Loucy (cell line): ENCODE data around the gene PARP6.
A peak's percentile ranks its signal among the peaks of the same experiment; 100 is the strongest.

ENCODE experiments used
- H2AFZ ChIP-seq: fragments of 200-600 bp; sonication (generic); 2 replicates; pipeline ENCODE4 v1.6.0; 2016; ENCODE audit warnings: antibody characterized with exemption, mild to moderate bottlenecking, low read length, moderate library complexity
- H3F3A ChIP-seq: fragments of 200-600 bp; 2 replicates; pipeline ENCODE4 v1.6.0; 2016; ENCODE audit warnings: antibody characterized with exemption, low read depth, mild to moderate bottlenecking
- H3K27me3 ChIP-seq: fragments of 200-600 bp; sonication (generic); 2 replicates; pipeline ENCODE4 v1.6.1; 2014; ENCODE audit warnings: low read length, mild to moderate bottlenecking; ENCODE audit not compliant: insufficient read depth, poor library complexity, severe bottlenecking
- H3K36me3 ChIP-seq: fragments of 200-600 bp; sonication (generic); 2 replicates; pipeline ENCODE4 v1.6.1; 2016; ENCODE audit warnings: low read length; ENCODE audit not compliant: insufficient read depth
- H3K4me1 ChIP-seq: fragments of 200-600 bp; sonication (generic); 2 replicates; pipeline ENCODE4 v1.5.1; 2014; ENCODE audit warnings: low read length, mild to moderate bottlenecking; ENCODE audit not compliant: insufficient read depth, poor library complexity, severe bottlenecking
- H3K4me2 ChIP-seq: fragments of 200-600 bp; sonication (generic); 2 replicates; pipeline ENCODE4 v1.6.0; 2014; ENCODE audit warnings: antibody characterized with exemption, low read length, low read depth, mild to moderate bottlenecking; ENCODE audit not compliant: poor library complexity, severe bottlenecking
- H3K4me3 ChIP-seq: fragments of 200-600 bp; sonication (generic); 2 replicates; pipeline ENCODE4 v1.5.1; 2014; ENCODE audit warnings: low read length, mild to moderate bottlenecking, mixed read lengths; ENCODE audit not compliant: poor library complexity, severe bottlenecking
- H3K79me2 ChIP-seq: fragments of 200-600 bp; sonication (generic); 2 replicates; pipeline ENCODE4 v1.6.1; 2014; ENCODE audit warnings: low read length; ENCODE audit not compliant: insufficient read depth
- H3K9ac ChIP-seq: fragments of 200-600 bp; sonication (generic); 2 replicates; pipeline ENCODE4 v1.6.0; 2014; ENCODE audit warnings: mild to moderate bottlenecking, low read depth, low read length, moderate library complexity; ENCODE audit not compliant: poor library complexity, severe bottlenecking
- H3K9me2 ChIP-seq: fragments of 200-600 bp; sonication (generic); replicated peaks from 2 replicates; pipeline ENCODE4 v1.6.1; 2016; ENCODE audit warnings: low read depth, low read length, mixed read lengths
- H3K9me3 ChIP-seq: fragments of 200-600 bp; sonication (generic); 2 replicates; pipeline ENCODE4 v1.6.1; 2014; ENCODE audit warnings: mild to moderate bottlenecking, antibody characterized with exemption, low read length, low read depth; ENCODE audit not compliant: insufficient read depth
- H4K20me1 ChIP-seq: fragments of 200-600 bp; sonication (generic); 2 replicates; pipeline ENCODE4 v1.6.0; 2014; ENCODE audit warnings: antibody characterized with exemption, low read length, mild to moderate bottlenecking; ENCODE audit not compliant: insufficient read depth, poor library complexity, severe bottlenecking
- CTCF ChIP-seq: fragments of 200-600 bp; sonication (generic); conservative IDR thresholded peaks from 2 replicates; pipeline ENCODE4 v1.5.1; 2014; ENCODE audit warnings: mild to moderate bottlenecking, antibody characterized with exemption, low read length
- EZH2phosphoT487 ChIP-seq: fragments of 200-600 bp; IDR thresholded peaks from 2 replicates; pipeline ENCODE4 v1.6.1; 2018; ENCODE audit warnings: antibody characterized with exemption, mild to moderate bottlenecking, moderate library complexity, borderline replicate concordance

The PARP6 gene

DNA sequence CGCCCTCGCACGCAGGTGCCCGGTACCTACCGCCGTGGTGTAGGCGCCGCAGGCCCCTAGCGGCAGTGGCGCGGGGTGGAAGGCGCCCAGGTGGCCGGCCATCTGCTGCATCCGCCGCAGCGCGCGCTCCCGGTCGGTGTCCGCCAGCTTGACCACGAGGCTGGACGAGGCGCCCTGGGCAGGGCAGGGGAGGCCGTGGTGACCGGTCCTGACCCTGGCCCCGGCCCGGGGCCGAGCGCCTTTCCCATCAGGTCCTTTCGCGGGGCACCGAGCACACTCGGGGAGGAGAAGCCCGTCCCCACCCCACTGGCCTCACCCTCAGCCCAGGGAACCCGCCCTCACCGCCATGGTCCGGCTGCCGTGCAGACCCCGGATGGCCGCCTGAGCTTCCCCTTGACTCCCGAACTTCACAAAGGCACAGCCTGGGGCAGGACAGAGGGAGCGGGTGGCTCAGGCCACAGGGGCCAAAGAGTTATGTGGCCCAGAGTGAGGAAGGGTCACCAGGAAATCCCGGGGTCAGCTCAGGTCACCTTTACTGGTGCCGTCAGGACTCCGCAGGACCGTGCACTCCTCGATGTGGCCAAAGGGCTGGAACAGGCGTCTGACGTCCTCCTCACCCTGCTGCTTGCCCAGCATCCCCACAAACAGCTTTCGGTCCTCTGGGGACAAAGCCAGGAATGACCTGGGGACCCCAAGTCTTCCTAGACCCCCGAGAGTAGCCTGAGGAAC lies 17.4 kb upstream of the PARP6 start:
- no peak overlapping the region for H3K4me3 ChIP-seq
- H3K9ac ChIP-seq: no peak overlapping the region
- H3K79me2 ChIP-seq: no peaks in the 10 kb centered on the region
- no peak overlapping the region for H3K4me2 ChIP-seq
- H2AFZ ChIP-seq: no peak overlapping the region
- TF ChIP-seq EZH2phosphoT487 (no peak), CTCF (no peak)
- H3K27me3 ChIP-seq: no peaks in the 10 kb centered on the region
- H3F3A ChIP-seq: no peaks in the 10 kb centered on the region
- H3K36me3 ChIP-seq: no peaks in the 10 kb centered on the region
- H3K9me2 ChIP-seq: no peaks in the 10 kb centered on the region
- H3K9me3 ChIP-seq: no peaks in the 10 kb centered on the region
- no peaks in the 10 kb centered on the region for H3K4me1 ChIP-seq
- H4K20me1 ChIP-seq: no peaks in the 10 kb centered on the region

DNA sequence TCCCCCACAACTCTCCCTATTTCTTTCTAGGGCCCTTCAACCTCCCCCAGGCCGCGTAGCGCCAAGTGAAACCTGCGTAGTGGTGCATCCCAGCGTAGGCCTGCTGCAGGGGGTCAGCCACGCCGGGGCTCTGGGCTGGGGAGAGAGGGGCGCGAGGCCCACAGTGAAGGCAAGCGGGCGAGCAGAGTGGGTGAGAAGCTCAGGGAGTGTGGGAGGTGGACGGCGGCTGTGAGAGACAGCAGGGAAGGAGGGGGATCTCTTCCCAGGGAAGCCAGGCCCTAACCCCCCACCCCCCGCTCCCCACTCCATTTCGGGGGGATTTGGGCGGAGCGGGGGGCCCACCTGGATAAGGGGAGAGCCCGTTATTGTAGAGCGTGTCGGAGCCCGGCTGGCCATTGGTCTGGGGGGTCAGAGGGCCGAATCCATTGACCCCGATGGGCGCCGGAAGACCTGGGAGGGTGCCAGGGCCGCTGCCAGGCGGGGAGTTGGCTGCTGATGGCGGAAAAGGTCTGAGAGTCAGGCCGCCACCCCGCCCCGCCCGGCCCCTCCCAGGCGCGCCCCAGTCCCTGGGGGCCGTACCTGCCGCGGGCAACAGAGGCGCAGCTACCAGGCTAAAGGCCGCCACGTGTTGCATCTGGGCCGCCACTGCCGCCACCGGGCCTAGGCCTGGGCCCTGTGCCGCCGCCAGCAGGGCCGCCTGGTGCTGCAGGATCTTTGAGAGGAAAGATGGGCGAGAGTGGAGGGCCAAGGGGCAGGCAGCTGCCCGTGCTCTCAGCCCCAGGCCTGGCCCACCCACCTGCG lies 16.6 kb upstream of the PARP6 start:
- Histone ChIP-seq H3K4me1 (no peaks in the 10 kb centered on the region), H3K9ac (no peak overlapping the region), H3K9me3 (no peaks in the 10 kb centered on the region), H3K4me2 (no peak overlapping the region), H3F3A (no peaks in the 10 kb centered on the region), H3K4me3 (no peak overlapping the region), H4K20me1 (no peaks in the 10 kb centered on the region), H3K36me3 (no peaks in the 10 kb centered on the region), H2AFZ (no peak overlapping the region), H3K27me3 (no peaks in the 10 kb centered on the region), H3K79me2 (no peaks in the 10 kb centered on the region), H3K9me2 (no peaks in the 10 kb centered on the region)
- TF ChIP-seq CTCF (no peak), EZH2phosphoT487 (no peak)

- H3K9me2 ChIP-seq: no peaks in the 10 kb centered on the region
- H3K27me3 ChIP-seq: no peaks in the 10 kb centered on the region
- H3K4me1 ChIP-seq: no peaks in the 10 kb centered on the region
- H3K9ac ChIP-seq: no peak overlapping the region
- no peak overlapping the region for H2AFZ ChIP-seq
- no peak overlapping the region for H3K4me2 ChIP-seq
- no peak overlapping the region for H3K4me3 ChIP-seq
- H3F3A ChIP-seq: no peaks in the 10 kb centered on the region
- TF ChIP-seq CTCF (peak; percentile 71), EZH2phosphoT487 (no peak)
- H4K20me1 ChIP-seq: no peaks in the 10 kb centered on the region
- no peaks in the 10 kb centered on the region for H3K36me3 ChIP-seq
- H3K9me3 ChIP-seq: no peaks in the 10 kb centered on the region
- H3K79me2 ChIP-seq: no peaks in the 10 kb centered on the region
Measured at GRCh38 chr15:72285927-72286516, 13.7 kb upstream of the PARP6 start.
